ENCODE measurements around the gene DOCK4.

DNA sequence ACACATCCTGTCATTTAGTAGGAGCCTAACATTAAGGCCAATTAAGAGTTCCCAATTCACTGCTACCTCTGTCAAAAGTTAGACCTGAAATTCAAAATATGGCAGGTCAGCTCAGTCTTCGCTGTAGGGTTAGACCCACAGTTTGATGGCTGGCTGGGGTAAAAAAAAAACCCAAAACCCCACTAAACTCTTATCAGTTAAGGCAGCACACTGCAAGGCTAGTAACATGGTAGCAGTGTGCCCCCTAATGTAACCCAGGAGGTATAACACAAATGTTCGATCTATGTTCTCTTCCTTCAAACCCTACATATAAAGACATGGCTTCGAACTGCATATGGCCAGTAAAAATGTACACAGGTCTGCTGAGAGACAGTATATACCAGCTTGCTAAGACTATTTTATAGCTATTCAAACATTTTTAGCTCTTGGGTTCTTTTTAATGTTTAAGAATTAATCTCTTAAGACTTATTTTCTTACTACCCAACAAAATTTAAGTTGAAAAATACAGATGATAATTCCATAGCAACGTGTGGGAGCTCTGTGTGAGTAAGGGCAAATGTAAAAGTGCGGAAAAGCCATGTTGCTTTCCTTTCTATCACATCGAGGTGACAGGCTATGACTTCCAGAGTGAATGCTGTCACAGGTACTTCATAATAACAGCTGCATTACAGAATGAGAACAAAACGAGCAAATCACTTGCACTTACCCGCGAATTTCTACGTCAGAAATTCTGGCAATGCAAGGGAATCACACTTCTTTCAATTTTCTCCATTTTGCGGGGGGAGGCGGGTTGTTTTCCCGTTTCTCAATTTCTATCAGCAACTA lies 475.5 kb downstream of the DOCK4 start:
- TF ChIP-seq, protein P1, sequence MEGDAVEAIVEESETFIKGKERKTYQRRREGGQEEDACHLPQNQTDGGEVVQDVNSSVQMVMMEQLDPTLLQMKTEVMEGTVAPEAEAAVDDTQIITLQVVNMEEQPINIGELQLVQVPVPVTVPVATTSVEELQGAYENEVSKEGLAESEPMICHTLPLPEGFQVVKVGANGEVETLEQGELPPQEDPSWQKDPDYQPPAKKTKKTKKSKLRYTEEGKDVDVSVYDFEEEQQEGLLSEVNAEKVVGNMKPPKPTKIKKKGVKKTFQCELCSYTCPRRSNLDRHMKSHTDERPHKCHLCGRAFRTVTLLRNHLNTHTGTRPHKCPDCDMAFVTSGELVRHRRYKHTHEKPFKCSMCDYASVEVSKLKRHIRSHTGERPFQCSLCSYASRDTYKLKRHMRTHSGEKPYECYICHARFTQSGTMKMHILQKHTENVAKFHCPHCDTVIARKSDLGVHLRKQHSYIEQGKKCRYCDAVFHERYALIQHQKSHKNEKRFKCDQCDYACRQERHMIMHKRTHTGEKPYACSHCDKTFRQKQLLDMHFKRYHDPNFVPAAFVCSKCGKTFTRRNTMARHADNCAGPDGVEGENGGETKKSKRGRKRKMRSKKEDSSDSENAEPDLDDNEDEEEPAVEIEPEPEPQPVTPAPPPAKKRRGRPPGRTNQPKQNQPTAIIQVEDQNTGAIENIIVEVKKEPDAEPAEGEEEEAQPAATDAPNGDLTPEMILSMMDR (conservative IDR thresholded peaks at IDR 0.05 in 1 of 2, IDR thresholded peaks at IDR 0.05 in 1 of 2; ENCODE audit: extremely low read depth in 1 of 2, insufficient read depth in 1 of 2, low read depth in 1 of 2, low read length in 2 of 2) = peak; percentile 71 to 75
- no peak for TF ChIP-seq EZH2 (IDR thresholded peaks at IDR 0.05; ENCODE audit: borderline replicate concordance, low read length)

Data from mammary epithelial cell (primary cell).